ENCODE data around the gene UNC5C. TPM values are rescaled to one million over a fixed set of nuclear protein-coding genes. Genes with fewer than 3 reads are reported as not detected.

UNC5C gene
- total and polyA plus RNA-seq, 2 donors from 2014 or later, result 0.84 to 3.1 TPM

- FAIRE-seq, result no peak
- no peaks in the 10 kb centered on the region for H3K36me3 ChIP-seq (ENCODE audit: control insufficient read depth in 2 of 3, insufficient read depth in 3 of 3, low read length in 3 of 3)
- H3K27ac ChIP-seq (ENCODE audit: low read depth in 2 of 2, low read length in 2 of 2), result no peak overlapping the region
- no peak for DNase-seq
- no peaks in the 10 kb centered on the region for H3K27me3 ChIP-seq (ENCODE audit: control insufficient read depth, insufficient read depth, low read length)
- intact Hi-C loops (cut with DNase I), result no loop called here
- TF ChIP-seq CTCF (IDR thresholded peaks at IDR 0.05; ENCODE audit: borderline replicate concordance, extremely low read depth, insufficient read depth), result no peak
- no peak overlapping the region for H3K4me3 ChIP-seq (ENCODE audit: low read length in 3 of 3)
- no peaks in the 10 kb centered on the region for H3K4me1 ChIP-seq (ENCODE audit: control insufficient read depth in 2 of 3, insufficient read depth in 2 of 3, low read depth in 1 of 3, low read length in 3 of 3)
- H3K9ac ChIP-seq (ENCODE audit: low read length in 3 of 3), result no peak overlapping the region
- H3K9me3 ChIP-seq (ENCODE audit: control insufficient read depth in 2 of 3, insufficient read depth in 1 of 3, low read length in 3 of 3), result no peaks in the 10 kb centered on the region
These were observed 193.8 kb downstream of the UNC5C start for GRCh38 chr4:95355021-95355420.

GRCh38 chr4:95348418-95348817 is 200.4 kb downstream of the UNC5C start:
- intact Hi-C loops (cut with DNase I), result no loop called here
- no peak for FAIRE-seq
- no peaks in the 10 kb centered on the region for H3K36me3 ChIP-seq (ENCODE audit: control insufficient read depth in 2 of 3, insufficient read depth in 3 of 3, low read length in 3 of 3)

GRCh38 chr4:95343235-95343634 is 205.5 kb downstream of the UNC5C start:
- FAIRE-seq (no peak), DNase-seq (no peak)
- H3K4me1 ChIP-seq (ENCODE audit: control insufficient read depth in 2 of 3, insufficient read depth in 2 of 3, low read depth in 1 of 3, low read length in 3 of 3), result no peaks in the 10 kb centered on the region
- peaks cover 0 to 3% (median 0%) of the 10 kb centered on the region in 3 donors for H3K9me3 ChIP-seq (ENCODE audit: control insufficient read depth in 2 of 3, insufficient read depth in 1 of 3, low read length in 3 of 3)
- intact Hi-C loops (cut with DNase I), result no loop called here
- H3K36me3 ChIP-seq (ENCODE audit: control insufficient read depth in 2 of 3, insufficient read depth in 3 of 3, low read length in 3 of 3), result no peaks in the 10 kb centered on the region
- no peak for TF ChIP-seq CTCF (IDR thresholded peaks at IDR 0.05; ENCODE audit: borderline replicate concordance, extremely low read depth, insufficient read depth)
- H3K27me3 ChIP-seq (ENCODE audit: control insufficient read depth, insufficient read depth, low read length), result no peaks in the 10 kb centered on the region
- no peak overlapping the region for H3K9ac ChIP-seq (ENCODE audit: low read length in 3 of 3)
- no peak overlapping the region for H3K27ac ChIP-seq (ENCODE audit: low read depth in 2 of 2, low read length in 2 of 2)
- no peak overlapping the region for H3K4me3 ChIP-seq (ENCODE audit: low read length in 3 of 3)

More at GRCh38 chr4:95348418-95348817, 200.4 kb downstream of the UNC5C start:
- H3K9me3 ChIP-seq (ENCODE audit: control insufficient read depth in 2 of 3, insufficient read depth in 1 of 3, low read length in 3 of 3), result peaks cover 0 to 3% (median 0%) of the 10 kb centered on the region in 3 donors
- no peak overlapping the region for H3K4me3 ChIP-seq (ENCODE audit: low read length in 3 of 3)
- no peaks in the 10 kb centered on the region for H3K4me1 ChIP-seq (ENCODE audit: control insufficient read depth in 2 of 3, insufficient read depth in 2 of 3, low read depth in 1 of 3, low read length in 3 of 3)
- no peak overlapping the region for H3K27ac ChIP-seq (ENCODE audit: low read depth in 2 of 2, low read length in 2 of 2)
- no peak for TF ChIP-seq CTCF (IDR thresholded peaks at IDR 0.05; ENCODE audit: borderline replicate concordance, extremely low read depth, insufficient read depth)
- no peaks in the 10 kb centered on the region for H3K27me3 ChIP-seq (ENCODE audit: control insufficient read depth, insufficient read depth, low read length)
- no peak for DNase-seq
- H3K9ac ChIP-seq (ENCODE audit: low read length in 3 of 3), result no peak overlapping the region

GRCh38 chr4:95340191-95340590 is 208.6 kb downstream of the UNC5C start:
- no peak overlapping the region for H3K4me3 ChIP-seq (ENCODE audit: low read length in 3 of 3)
- H3K36me3 ChIP-seq (ENCODE audit: control insufficient read depth in 2 of 3, insufficient read depth in 3 of 3, low read length in 3 of 3), result no peaks in the 10 kb centered on the region
- intact Hi-C loops (cut with DNase I), result no loop called here
- H3K27me3 ChIP-seq (ENCODE audit: control insufficient read depth, insufficient read depth, low read length), result no peaks in the 10 kb centered on the region
- H3K9me3 ChIP-seq (ENCODE audit: control insufficient read depth in 2 of 3, insufficient read depth in 1 of 3, low read length in 3 of 3), result no peaks in the 10 kb centered on the region
- DNase-seq (no peak), FAIRE-seq (no peak)
- no peak for TF ChIP-seq CTCF (IDR thresholded peaks at IDR 0.05; ENCODE audit: borderline replicate concordance, extremely low read depth, insufficient read depth)
- H3K4me1 ChIP-seq (ENCODE audit: control insufficient read depth in 2 of 3, insufficient read depth in 2 of 3, low read depth in 1 of 3, low read length in 3 of 3), result no peaks in the 10 kb centered on the region
- no peak overlapping the region for H3K9ac ChIP-seq (ENCODE audit: low read length in 3 of 3)
- H3K27ac ChIP-seq (ENCODE audit: low read depth in 2 of 2, low read length in 2 of 2), result no peak overlapping the region
